HG03097 (cell line): Measurements from ENCODE around the gene LAPTM4A.

Source experiments
- ATAC-seq: cut with Tn5 transposase; IDR thresholded peaks from one replicate; pipeline ENCODE4 v1.9.1; 2021; ENCODE audit not compliant: unreplicated experiment, low FRiP score

Gene LAPTM4A

DNA sequence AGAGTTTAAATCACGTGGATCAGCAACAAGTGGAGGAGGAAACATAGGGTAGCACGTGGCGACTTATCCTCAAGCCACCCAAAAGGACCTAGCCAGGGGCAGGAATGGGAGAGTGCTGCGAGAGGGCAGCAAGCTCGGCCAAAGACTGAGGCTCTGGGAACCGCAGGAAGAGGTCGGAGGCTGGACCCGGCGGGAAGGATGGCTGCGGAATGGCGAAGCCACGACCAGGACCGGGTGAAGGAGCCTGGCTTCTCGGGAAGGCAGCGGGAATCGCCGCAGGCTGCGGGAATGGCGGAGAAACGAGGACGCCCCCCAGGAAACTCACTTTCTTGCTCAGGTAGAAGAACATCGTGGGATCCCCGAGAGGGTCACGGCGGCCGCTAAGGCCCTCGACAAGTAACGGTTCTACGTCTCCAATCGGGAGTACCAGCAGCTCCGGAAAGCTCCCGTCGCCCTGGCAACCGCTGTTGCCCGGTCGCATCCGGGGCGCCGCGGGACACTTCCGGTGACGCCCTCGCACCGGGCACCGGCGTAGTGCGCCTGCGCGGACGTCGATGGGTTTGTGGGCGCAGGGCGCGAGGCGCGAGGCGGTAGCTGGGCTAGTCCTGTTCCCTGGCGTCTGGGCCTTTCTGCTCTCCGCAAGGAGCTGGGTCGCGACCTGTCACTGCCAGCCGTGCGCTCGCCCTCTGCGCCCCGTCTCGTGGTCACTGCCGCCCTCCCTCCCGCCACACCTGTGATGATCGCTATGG, 61.6 kb downstream of the LAPTM4A start, which contains the start of gene WDR35:
WDR35 (minus strand) TSS at position 439 of the 749 bp plus-strand sequence; CDS start at position 349, 90 bp downstream.
- peak; percentile 94 for ATAC-seq

DNA sequence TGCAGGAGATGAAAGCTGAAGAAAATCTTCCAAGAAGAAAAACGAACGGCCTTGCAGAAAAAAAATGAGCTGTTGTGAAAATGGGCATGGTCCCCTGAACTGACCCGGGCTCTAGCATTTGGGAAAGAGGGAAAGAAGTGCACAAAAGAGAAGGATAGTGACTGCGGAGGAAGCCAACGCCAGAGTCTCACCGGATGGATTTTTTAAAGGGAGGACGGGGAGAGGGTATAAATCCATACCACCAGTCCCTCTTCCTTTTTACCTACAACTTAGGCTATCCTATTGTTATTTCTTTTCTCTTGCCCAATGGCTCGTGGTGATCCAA, 62.1 kb downstream of the LAPTM4A start:
- ATAC-seq: no peak

DNA sequence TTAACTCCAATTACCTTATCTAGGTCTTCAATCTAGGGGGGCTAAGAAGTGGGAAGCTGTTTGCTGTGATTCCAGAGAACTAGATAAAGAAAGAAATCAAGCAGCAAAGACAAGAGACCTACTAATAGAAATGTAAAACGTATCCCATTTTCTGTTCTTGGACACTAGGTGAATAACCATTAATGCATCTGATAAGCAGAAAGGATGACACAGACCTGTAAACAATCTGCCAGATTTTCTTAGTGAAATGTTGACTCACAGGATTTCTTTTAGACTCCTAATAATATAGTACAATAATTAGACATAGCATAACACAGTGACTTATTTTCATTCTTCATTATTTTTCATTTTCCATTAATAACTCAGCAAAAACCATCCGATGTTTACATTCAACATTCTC, 62.8 kb downstream of the LAPTM4A start:
- ATAC-seq: no peak

DNA sequence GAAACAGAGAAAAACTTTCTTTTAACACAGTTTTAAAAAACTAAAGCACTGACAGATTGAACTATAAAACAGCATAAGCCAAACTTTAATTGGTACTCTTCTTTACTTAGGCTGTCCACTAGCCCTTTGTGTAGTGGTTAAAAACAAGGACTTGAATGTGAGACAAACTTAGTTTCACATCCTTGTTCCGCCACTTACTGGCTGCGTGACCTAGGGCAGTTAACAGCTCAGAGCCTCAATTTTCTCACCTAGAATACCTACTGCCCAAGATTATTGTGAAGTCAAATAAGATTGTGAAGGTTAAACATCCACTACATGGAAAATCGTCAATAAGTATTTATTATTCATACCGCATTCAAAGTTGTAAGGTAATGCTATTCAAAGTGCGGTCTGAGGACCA, 63.5 kb downstream of the LAPTM4A start:
- peak; percentile 60 for ATAC-seq
